AG10803 (cell line): Measurements from ENCODE around the gene MYL6.

Experiments
- DNase-seq: peaks from one replicate; pipeline ENCODE4 v3.0.0; 2010; ENCODE audit warnings: low read depth
- H3K4me3 ChIP-seq: 2 replicates; pipeline ENCODE4 v1.5.1; 2011; ENCODE audit warnings: mild to moderate bottlenecking, low read length, control low read depth
- TF ChIP-seq, protein P1 (sequence below): conservative IDR thresholded peaks from 2 replicates; pipeline ENCODE4 v1.5.1; 2011; ENCODE audit warnings: mild to moderate bottlenecking, low read length, control low read depth, inconsistent platforms

MYL6 gene

DNA sequence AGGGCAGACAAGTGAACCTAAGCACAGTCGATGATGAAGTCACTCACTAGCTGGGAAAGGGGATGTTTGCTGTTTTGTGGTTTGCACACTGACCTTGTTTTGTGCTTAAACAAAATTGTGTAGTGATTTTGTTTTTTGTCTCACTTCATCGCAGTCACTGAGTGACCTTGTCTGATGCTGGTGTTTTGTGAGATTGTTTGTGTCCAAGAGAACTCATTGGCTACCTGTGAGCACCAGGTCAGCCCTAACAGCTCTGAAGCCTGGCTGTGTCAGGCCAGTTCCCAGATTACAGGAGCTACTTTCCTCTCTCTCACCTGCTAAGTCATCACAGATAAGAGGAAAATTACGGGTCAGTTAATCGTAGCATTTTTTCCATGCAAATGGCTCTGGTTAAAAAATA lies 34.0 kb upstream of the MYL6 start:
- TF ChIP-seq, protein P1, sequence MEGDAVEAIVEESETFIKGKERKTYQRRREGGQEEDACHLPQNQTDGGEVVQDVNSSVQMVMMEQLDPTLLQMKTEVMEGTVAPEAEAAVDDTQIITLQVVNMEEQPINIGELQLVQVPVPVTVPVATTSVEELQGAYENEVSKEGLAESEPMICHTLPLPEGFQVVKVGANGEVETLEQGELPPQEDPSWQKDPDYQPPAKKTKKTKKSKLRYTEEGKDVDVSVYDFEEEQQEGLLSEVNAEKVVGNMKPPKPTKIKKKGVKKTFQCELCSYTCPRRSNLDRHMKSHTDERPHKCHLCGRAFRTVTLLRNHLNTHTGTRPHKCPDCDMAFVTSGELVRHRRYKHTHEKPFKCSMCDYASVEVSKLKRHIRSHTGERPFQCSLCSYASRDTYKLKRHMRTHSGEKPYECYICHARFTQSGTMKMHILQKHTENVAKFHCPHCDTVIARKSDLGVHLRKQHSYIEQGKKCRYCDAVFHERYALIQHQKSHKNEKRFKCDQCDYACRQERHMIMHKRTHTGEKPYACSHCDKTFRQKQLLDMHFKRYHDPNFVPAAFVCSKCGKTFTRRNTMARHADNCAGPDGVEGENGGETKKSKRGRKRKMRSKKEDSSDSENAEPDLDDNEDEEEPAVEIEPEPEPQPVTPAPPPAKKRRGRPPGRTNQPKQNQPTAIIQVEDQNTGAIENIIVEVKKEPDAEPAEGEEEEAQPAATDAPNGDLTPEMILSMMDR, result no peak
- no peak for DNase-seq
- H3K4me3 ChIP-seq, result no peak overlapping the region

DNA sequence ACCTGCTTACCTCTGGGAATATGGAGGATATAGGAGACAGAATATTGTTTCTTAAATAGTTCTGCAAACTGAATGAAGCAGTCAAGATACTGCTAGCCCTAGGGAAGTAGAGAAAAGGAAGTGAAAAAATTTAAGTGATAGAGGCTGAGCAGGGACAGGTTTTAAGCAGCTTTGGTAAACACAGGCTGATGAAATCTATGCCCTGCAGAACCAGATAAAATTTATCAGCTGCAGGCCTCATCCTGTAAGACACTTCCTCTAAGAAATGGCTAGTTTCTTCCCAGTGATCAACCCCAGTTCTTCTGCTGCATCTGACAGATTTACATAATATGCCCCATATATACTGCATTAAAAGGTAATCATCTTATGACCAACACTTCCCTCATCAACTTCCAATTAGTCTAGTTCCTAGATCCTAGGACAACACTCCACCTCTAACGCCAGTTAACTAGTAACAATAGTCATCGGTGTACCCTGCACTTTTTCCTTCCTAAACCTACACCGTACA lies 31.4 kb upstream of the MYL6 start:
- DNase-seq, result no peak
- H3K4me3 ChIP-seq, result peak overlapping the region; percentile 59; the same call in 1 of the 2 replicates
- TF ChIP-seq, protein P1, result no peak

DNA sequence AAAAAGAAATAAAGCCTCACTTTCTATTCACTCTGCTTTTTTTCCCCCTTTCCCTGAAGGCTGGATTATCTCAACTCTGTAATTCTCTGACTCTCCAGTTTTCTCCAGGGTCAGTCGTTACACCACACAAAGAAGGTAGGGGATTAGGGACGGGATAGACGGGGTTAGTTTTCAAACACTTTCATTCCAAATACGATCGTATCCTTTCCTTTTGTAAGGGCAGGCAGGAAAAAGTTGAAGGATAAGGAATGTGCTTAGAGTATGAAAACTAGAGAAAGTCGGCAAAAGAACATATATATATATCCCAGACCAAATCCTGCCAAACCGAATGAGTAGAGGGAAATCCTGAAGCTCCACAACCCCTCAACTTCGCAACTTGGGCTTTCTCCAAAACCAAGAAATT lies 30.7 kb upstream of the MYL6 start:
- DNase-seq, result no peak
- TF ChIP-seq, protein P1, result no peak
- peak overlapping the region; percentile 59 for H3K4me3 ChIP-seq

DNA sequence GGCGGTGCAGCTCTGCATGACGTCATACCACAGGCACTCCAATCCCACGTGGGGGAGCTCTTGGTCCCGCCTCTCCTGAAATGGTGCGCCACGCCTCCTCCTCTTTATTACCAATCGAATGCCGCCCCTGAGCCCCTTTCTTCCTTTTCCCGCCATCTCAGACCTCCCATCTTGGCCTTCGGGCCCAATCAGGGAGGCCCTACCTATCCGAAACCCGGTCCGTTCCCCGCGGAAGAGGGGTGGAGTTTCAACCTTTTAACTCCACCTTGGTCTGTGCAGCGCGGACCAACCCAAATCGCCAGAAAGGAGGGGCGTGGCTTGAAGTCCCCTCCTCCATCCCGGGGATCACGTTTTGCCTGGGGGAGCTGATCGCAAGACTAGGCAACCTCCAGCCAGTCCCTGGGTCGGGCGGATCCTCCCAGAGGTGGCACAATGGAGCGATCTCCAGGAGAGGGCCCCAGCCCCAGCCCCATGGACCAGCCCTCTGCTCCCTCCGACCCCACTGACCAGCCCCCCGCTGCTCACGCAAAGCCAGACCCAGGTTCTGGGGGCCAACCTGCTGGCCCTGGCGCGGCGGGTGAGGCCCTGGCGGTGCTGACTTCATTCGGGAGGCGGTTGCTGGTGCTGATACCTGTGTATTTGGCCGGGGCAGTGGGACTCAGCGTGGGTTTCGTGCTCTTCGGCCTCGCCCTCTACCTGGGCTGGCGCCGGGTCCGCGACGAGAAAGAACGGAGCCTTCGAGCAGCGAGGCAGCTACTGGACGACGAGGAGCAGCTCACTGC lies 30.1 kb upstream of the MYL6 start, which contains the start of gene ESYT1:
Gene ESYT1 (plus strand): TSS at position 380 of the 782 bp plus-strand sequence. CDS start 53 bp downstream, at position 433.
- TF ChIP-seq, protein P1, result no peak
- DNase-seq, result peak; percentile 100
- peak within 1 kb of the TSS; percentile 92 for H3K4me3 ChIP-seq

- TF ChIP-seq, protein P1, result no peak
- peak; percentile 18 for DNase-seq
- H3K4me3 ChIP-seq, result peak overlapping the region; percentile 92
Measured at GRCh38 chr12:56128670-56129205, 29.4 kb upstream of the MYL6 start.

GRCh38 chr12:56129206-56129941 lies 28.8 kb upstream of the MYL6 start:
- TF ChIP-seq, protein P1, result no peak
- peak overlapping the region; percentile 92 for H3K4me3 ChIP-seq
- peak; percentile 39 for DNase-seq
